SK-N-SH treated with all-trans-retinoic acid at 6 μM for 48 hours (cell line): ENCODE results near the gene KIRREL3.

Experiments used
- ARNTL ChIP-seq: fragments of 450-650 bp; formaldehyde crosslinking; IDR thresholded peaks from 2 replicates; pipeline ENCODE4 v1.5.0; 2020; ENCODE audit warnings: low read depth, mild to moderate bottlenecking, moderate library complexity, borderline replicate concordance
- BACH2 ChIP-seq: fragments of 250-450 bp; sonication (Bioruptor Pico); IDR thresholded peaks from 2 replicates; pipeline ENCODE4 v1.9.0; 2021; ENCODE audit warnings: mild to moderate bottlenecking, borderline replicate concordance
- CREB5 ChIP-seq: fragments of 250-450 bp; sonication (Bioruptor Pico); IDR thresholded peaks from 2 replicates; pipeline ENCODE4 v1.5.1; 2020; ENCODE audit warnings: low read depth, mild to moderate bottlenecking, moderate library complexity
- CSRNP3 ChIP-seq: fragments of 250-450 bp; sonication (Bioruptor Pico); IDR thresholded peaks from 2 replicates; pipeline ENCODE4 v1.5.1; 2021; ENCODE audit warnings: mild to moderate bottlenecking, moderate library complexity
- ESRRG ChIP-seq: fragments of 250-450 bp; sonication (Bioruptor Pico); IDR thresholded peaks from 2 replicates; pipeline ENCODE4 v1.6.1; 2021; ENCODE audit warnings: mild to moderate bottlenecking
- ISL1 ChIP-seq: fragments of 250-450 bp; sonication (Bioruptor Pico); IDR thresholded peaks from 2 replicates; pipeline ENCODE4 v2.1.2; 2022; ENCODE audit warnings: mild to moderate bottlenecking, moderate library complexity
- PATZ1 ChIP-seq: fragments of 250-450 bp; sonication (Bioruptor Pico); IDR thresholded peaks from 2 replicates; pipeline ENCODE4 v1.8.0; 2020; ENCODE audit warnings: mild to moderate bottlenecking, moderate library complexity, borderline replicate concordance
- PPARA ChIP-seq: fragments of 250-450 bp; sonication (Bioruptor Pico); IDR thresholded peaks from 2 replicates; pipeline ENCODE4 v1.5.0; 2020; ENCODE audit warnings: mild to moderate bottlenecking, borderline replicate concordance
- RARB ChIP-seq: fragments of 250-450 bp; sonication (Bioruptor Pico); IDR thresholded peaks from 2 replicates; pipeline ENCODE4 v1.8.0; 2021; ENCODE audit warnings: mild to moderate bottlenecking, moderate library complexity
- TOX ChIP-seq: fragments of 250-450 bp; sonication (Bioruptor Pico); IDR thresholded peaks from 2 replicates; pipeline ENCODE4 v1.8.0; 2021; ENCODE audit warnings: mild to moderate bottlenecking, moderate library complexity, borderline replicate concordance
- ZC3H10 ChIP-seq: fragments of 250-450 bp; sonication (Bioruptor Pico); IDR thresholded peaks from 2 replicates; pipeline ENCODE4 v1.5.1; 2021; ENCODE audit warnings: mild to moderate bottlenecking, moderate library complexity
- ZFP3 ChIP-seq: fragments of 250-450 bp; sonication (Bioruptor Pico); IDR thresholded peaks from 2 replicates; pipeline ENCODE4 v1.5.0; 2020; ENCODE audit warnings: mild to moderate bottlenecking, moderate library complexity
- ZNF70 ChIP-seq: fragments of 450-650 bp; formaldehyde crosslinking; IDR thresholded peaks from 2 replicates; pipeline ENCODE4 v1.5.0; 2020; ENCODE audit warnings: mild to moderate bottlenecking, moderate library complexity

GRCh38 chr11:126637795-126638175 lies 362.8 kb downstream of the KIRREL3 start:
- TF ChIP-seq TOX (CRISPR knock-in tag) = no peak
- TF ChIP-seq RARB (CRISPR knock-in tag) = no peak
- no peak for TF ChIP-seq BACH2 (CRISPR knock-in tag)
- no peak for TF ChIP-seq CREB5
- no peak for TF ChIP-seq ISL1
- TF ChIP-seq CSRNP3 (CRISPR knock-in tag) = no peak
- TF ChIP-seq ZNF70 (CRISPR knock-in tag) = no peak
- no peak for TF ChIP-seq ZFP3 (CRISPR knock-in tag)
- no peak for TF ChIP-seq PATZ1 (CRISPR knock-in tag)
- no peak for TF ChIP-seq PPARA
- no peak for TF ChIP-seq ZC3H10 (CRISPR knock-in tag)
- TF ChIP-seq ESRRG (CRISPR knock-in tag) = no peak
- no peak for TF ChIP-seq ARNTL (CRISPR knock-in tag)
